ENCODE data around the gene PRR36.
A peak's percentile ranks its signal among the peaks of the same experiment; 100 is the strongest.
"Not testable (repeated sequence)": the region's sequence is repeated elsewhere in the genome, so short reads cannot be mapped to it uniquely, and the experiment has no call there.

Gene PRR36

DNA sequence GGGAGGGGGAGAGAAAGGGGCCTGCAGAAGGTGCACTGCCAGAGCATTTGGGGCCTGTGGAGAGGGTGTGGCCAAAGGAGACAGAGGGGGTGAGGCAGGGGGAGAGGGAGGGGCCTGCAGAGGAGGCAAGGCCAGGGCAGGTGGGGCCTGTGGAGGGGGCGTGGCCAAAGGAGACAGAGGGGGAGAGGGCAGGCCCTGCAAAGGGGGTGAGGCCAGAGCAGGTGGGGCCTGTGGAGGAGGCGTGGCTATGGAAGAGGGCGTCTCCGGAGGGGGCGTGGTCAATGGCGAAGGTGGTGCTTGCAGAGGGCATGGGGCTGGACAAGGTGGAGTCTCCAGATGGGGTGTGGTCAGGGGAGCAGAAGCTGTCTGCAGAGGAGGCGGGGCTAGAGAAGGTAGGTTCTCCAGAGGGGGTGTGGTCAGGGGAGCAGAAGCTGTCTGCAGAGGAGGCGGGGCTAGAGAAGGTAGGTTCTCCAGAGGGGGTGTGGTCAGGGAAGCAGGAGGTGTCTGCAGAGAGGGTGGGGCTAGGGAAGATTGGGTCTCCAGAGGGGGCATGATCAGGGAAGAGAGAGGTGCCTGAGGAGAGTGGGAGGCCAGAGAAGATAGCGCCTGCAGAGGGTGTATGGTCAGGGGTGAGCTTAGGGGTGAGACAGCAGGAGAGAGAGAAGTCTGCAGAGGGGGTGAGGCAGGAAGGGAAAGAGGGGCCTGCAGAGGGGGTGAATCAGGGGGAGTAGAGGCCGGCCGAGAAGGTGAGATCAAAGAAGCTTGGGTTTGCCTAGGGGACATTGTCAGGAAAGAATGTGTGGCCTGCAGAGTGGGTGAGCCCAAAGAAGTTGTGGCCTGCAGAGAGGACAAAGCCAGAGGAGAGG is 3.4 kb downstream of the PRR36 start:
- no peak for DNase-seq

DNA sequence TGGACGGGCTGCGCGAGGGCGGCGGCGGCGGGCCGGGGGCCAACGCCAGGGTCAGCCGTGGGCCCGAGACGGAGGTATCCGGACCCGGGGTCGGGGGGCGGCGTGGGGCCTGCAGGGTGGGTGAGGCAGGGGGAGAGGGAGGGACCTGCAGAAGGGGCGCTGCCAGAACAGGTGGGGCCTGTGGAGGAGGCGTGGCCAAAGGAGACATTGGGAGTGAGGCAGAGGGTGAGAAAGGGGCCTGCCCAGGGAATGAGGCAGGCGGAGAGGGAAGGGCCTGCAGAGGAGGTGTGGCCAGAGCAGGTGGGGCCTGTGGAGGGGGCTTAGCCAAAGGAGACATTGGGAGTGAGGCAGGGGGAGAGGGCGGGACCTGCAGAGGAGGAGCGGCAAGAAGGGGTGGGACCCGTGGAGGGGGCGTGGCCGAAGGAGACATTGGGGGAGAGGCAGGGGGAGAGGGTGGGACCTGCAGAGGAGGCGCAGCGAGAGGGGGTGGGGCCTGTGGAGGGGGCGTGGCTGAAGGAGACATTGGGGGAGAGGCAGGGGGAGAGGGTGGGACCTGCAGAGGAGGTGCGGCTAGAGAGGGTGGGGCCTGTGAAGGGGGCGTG is 4.2 kb downstream of the PRR36 start:
- DNase-seq: peak; percentile 58

DNA sequence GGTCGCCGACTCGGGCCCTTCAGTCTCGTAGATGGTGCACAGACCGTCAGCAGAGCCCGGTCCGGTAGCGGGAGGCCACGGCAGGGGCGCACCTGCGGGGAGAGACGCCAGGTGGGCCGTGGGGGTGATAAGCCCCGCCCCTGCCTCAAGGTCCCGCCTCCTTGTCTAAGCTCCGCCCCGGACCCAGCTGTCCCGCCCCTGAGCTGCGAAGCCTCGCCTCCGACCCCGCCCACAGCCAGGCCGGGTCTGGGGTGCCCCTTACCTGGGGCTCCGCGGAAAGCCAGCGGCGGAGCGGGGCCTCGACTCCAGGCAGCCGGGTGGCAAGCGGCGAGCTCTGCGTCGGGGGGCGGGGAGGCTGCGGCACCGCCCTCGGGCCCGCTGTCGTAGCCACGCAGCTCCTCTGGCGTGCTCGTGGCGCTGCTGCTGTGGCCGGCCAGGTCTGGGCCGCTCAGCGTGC is 4.7 kb downstream of the PRR36 start:
- DNase-seq: peak; percentile 81

DNA sequence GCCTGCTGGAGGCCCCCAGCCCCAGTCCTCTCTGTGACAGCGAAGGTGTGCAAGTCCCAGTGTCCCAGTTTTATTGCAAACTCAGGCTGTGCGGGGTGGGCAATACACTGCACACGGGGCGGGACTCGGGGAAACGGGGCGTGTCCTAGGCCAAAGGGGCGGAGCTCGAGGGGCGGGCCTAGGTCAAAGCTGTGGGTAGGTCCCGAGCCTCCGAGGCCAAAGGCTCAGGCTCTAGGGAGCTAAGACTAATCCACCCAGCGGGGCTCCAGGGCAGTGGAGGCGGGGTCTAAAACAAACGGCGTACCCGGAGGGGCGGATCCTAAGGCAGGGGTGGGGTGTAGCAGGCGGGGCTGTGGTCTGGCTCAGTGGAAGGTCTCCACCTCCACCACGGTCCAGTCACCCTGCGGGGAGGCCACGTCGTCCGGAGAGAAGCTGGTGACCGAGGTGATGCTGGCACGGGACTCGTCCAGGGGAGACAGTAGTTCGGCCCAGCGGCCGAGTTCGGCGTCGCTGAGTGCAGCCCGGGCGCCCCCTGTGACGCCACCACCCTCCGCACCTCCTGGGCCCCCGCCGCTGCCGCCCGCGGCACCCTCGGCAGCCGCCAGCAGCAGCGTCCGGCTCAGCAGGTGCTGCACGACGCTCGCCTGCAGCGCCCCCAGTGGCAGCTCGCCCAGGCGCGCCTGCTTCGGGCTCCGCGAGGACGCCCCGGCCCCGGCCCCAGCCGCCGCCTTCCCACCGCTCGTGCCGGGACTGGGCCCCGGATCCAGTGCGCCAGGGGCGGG is 5.3 kb downstream of the PRR36 start:
- DNase-seq: peak; percentile 84

DNA sequence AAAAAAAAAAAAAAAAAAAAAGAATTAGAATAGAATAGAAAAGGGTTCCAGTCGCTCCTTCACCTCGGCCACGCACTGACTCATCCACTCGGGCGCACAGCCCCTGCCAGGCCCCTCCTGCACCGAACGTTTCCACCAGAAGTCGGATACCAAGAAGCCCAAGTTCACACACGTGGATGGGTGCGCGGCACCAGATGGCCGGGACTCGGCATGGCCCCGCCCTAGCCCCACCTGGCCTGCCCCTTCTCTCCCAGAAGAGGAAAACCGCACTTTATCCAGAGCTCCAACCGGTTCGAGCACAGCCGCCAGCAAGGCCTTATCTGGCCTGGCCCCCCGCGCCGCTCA is 5.9 kb downstream of the PRR36 start:
- DNase-seq: peak; percentile 43

DNA sequence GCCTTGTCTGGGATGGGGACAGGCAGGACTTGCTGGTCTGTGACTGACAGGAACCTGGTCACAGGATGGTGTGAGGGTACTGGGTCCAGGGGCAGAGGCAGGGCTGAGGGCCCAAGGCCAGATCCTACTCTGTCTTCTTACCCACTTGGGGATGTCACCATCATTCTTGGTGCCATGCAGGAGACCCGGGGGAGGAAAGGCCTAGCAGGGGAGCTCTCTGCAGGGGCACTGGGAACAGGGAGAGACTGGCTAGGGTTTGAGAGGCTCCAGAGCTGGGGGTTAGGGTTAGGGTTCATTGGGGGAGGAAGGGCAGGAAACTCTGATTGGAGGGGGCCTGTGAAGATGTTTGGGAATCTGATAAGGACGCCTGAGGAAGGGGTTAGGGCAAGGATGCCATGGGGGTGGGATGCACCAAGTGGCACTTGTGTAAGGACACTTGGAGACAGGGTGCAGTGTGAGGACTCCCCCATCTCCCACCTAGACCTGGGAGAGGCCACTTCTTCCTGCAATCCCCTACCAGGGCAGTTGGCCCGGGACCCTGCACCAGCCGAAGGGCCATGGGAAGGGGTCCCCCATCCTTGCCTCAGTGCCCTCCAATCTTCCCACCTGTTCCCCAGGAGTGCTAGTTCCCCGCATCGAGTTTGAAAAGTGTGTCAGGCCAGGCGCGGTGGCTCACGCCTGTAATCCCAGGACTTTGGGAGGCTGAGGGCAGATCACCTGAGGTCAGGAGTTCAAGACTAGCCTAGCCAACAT is 6.9 kb downstream of the PRR36 start:
- no peak for DNase-seq

DNA sequence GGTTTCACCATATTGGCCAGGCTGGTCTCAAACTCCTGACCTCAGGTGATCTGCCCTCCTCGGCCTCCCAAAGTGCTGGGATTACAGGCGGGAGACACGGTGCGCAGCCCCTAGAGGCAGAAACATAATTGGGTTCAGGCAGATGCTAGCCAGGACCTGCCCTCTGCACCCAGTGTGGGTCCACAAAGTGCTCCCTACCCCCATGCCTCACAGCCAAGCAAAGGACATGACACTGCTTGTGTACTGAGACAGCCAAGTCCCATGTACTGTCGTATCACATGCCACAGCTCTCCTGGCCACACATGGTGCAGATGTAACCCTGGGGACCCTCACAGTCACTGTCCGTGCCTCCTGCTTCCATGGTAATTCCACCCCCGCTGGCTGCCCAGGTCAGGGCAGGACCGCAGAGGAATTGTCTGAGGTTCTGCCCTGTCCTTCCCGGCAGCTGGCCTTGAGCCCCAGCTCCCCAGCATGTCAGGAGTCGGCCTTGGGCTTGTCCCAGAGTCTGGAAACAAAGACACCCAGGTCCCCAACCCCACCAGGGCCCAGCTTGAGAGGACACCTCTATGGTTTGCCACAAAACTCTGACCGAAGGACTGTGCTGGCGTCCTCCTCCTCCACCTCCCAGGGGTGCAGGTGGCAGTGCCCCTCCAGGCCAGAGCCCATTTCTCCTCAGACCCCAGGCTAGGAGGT is 7.6 kb downstream of the PRR36 start:
- no peak for DNase-seq

DNA sequence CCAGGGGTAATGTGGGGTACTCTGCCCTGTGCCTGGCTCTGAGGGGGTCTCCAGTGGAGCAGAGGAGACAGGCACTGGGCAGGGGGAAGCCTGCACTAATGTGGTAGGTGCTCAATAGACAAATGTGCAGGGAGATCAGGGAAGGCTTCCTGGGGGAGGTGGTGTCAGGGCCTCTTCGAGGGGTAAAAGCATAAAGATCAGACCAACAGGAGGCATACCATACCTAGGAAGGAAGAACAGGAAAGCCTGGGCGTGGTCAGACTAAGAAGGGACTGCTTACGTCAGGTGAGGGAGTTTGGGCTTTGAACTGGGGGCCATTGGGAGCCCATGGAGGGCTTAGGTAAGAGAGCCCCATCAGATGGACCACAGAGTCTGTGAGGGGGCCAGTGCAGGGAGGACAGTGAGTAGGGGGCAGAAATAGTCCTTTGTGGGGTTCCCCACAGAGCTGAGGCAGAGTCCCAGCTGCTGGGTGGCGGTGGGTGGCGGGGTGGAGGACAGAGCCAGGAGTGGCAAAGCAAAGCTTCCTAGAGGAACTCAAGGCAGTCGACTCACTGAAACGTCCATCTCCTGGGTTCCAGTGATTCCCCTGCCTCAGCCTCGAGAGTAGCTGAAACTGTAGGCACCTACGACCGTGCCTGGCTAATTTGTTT is 8.8 kb downstream of the PRR36 start:
- DNase-seq: no peak

DNA sequence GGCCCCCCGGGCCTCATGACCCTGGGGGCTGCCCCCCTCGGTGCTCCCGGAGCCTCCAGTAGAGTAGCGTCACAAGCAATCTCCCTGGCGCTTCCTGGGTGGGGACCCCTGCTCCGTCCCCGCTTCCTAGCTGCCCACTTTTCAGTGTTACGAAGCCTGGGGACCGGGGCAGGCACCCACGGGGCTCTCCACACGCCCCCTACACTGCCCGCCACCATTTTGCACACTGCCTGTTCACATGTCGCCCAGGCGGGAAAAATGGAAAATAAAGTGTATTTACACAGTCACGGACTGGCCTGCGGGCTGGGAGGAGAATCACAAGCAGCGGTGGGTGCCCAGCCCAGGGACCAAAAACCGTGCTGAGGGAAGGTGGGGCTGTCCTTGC is 9.5 kb downstream of the PRR36 start:
- DNase-seq: no peak

DNA sequence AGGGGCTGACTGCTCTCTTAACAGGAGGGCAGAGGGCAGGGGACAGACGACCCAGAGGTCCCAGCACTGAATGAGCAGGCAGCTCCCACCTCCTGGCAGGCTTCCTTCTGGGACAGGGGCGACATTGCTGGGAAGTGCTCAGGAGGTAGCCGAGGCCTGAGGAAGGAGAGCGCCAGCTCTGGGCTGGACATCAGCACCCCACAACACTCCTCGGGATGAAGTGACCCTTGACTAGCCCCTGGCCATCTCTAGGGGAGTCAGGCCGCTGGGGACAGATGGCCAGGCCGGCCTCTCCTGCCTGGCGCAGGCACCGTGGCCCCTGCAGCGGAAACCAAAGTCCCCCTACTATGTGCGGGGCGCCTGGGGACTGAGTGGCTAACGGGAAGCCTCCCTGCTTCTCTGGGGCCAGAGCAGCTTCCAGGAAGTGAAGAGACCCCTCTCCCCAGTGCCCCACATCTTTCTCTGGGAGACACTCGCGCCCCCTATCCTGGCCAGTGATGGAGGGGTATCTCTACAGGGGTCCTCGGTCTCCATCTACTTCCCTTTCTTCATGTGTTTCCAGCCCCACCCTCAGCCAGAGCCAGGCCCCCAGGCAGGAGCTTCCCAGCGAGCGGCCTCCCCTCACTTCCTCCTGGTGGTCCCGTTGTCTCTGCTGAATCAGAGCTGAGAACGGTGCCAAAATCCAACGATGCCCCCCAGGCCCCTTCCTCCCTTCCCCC is 10.1 kb downstream of the PRR36 start:
- no peak for DNase-seq

DNA sequence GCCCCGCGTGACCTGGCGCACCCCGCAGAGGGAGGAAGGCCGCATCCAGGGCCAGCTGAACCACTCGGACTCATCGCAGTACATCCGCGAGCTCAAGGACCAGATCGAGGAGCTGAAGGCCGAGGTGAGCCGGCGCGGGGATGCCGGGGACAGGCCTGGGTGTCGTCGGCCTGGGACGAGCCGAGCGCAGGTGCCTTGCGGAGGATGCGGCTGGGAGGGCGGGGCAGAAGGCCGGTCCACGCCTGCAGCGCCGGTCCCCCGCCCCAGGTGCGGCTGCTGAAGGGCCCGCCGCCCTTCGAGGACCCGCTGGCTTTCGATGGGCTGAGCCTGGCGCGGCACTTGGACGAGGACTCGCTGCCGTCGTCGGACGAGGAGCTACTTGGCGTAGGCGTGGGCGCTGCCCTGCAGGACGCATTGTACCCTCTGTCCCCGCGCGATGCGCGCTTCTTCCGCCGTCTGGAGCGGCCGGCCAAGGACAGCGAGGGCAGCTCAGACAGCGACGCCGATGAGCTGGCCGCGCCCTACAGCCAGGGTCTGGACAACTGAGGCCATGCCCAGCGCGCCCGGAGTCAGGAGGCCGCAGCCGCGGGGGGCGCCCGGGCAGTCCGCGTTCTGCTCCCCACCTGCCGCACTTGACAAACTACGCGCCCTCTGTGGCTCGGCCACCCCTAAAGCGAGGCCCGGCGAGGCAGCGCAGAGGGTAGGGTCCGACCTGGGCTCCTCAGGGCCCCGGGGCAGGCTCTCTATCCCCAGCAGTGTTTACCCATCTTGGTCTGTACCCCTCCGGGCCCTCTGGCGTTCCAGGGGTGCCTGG is 10.8 kb downstream of the PRR36 start:
- no peak for DNase-seq

DNA sequence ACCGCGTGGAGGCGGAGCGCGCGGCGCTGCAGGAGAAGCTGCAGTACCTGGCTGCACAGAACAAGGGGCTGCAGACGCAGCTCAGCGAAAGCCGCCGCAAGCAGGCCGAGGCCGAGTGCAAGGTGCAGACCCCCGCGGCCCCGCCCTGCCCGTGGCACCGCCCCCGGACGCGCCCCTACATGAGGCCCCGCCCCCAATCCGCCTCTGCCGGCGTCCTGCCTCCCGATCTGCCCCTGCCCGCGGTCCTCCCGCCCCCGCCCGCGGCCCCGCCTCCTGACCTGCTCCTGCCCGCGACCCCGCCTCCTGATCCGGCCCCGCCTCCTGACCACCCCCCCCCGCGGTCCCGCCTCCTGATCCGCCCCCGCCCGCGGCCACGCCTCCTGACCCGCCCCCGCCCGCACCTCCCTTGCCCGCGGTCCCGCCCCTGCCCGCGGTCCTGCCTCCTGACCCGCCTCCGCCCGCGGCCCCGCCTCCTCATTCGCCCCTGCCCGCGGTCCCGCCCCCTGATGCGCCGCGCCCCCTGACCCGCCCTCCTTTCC is 11.7 kb downstream of the PRR36 start:
- peak; percentile 68 for DNase-seq

DNA sequence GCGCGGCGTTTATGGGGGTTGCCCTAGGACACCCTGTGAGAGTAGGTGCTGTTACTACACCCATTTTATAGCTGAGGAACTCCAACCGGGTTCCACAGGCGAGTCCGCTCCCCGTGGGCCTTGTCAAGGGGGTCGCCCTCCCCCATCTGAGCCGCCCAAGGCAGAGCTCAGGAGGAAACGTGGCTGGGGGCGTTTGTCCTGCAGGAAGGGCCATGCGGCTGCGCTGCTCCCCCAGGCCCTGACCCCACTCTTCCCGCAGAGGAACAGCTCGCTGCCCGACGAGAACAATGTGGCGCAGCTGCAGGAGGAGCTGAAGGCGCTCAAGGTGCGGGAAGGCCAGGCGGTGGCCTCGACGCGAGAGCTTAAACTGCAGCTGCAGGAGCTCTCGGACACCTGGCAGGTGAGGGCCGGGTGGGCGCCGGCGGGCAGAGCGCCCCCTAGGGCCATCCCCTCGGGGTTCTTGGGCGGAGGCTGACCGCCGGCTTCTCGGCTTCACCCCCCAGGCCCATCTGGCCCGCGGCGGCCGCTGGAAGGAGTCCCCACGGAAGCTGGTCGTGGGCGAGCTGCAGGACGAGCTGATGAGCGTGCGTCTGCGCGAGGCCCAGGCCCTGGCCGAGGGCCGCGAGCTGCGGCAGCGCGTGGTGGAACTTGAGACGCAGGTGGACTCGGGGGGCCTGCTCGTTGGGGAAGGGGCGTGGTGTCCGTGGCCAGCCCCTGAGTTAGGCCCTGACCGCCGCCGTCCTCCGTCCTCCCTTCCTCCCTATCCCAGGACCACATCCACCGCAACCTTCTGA is 12.4 kb downstream of the PRR36 start:
- DNase-seq: no peak

DNA sequence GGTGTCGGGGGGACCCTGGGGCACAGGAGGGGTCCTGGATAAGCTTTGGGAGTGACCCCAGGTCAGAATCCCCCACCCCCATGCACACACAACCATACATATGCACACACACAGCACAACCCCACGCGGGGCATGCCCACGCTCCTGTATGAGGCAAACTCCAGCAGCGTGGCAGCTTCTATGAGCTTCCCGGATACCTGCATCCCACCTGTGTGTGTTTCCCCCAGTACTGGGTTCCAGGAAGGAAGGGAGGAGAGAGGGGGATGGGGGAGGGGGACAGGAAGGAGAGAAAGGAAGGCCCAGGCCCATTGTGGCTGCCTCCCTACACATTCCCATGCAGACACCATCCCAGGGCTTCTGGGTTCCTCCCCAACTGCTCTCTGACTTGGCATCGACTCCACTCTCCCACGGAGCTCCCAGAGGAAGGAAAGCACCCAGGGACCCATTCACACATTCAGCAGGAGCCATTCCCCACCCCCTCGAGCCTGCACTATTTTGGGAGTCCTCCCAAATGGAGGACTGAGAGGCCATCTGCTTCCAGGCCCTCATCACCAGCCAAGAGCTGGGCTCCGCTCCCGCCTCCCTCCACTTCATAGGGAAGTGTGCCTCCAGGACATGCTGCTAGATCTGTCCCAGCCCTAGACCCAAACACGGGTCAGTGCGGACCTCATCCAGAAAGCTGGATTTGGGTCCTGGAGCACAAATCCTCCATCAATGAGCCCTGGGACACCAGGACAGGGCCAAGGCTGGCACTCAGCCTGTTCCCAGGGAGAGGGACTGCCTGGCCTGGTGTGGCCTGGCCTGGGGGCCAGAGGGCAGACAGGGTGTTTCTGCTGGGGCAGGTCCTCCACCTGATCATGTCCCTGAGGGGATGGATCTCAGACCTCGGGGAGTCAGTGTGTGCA is 13.2 kb downstream of the PRR36 start:
- no peak for DNase-seq

DNA sequence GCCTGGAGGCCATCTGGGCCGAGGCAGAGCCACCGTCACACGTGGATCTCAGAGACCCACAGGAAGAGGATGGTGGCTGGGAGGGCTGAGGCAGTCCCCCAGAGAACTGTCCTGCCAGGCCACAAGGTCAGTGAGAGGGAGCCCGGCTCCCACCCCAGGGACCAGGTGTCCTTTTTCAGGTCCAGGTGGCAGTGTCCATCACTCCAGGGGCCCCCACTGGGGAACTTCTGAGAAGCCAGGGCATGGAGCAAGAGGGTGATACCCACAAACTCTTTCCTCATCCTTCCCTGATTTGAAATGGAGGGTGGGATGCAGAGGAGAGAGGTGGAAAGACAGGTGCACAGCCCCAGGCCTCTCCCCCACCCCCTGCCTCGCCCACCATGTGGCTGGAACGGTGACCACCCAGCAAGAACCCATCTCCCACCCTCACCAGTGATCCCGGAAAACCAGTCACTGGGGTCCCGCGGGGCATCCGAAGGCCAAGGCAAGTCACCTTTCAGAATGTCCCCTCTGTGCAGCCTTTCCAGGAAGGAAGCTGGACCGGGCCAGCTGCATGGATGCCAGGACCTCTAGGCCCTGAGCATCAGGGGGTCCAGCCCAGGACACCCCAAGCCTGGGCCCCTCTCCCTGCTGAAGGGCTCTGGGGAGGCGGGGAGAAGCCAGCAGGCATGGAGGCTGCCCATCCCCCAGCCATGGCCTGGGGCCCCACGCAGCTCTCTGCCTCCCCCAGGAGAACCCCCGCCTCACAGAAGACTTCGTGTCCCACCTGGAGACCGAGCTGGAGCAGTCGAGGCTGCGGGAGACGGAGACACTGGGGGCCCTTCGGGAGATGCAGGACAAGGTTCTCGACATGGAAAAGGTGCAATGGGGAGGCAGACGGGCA is 14.1 kb downstream of the PRR36 start:
- DNase-seq: no peak

DNA sequence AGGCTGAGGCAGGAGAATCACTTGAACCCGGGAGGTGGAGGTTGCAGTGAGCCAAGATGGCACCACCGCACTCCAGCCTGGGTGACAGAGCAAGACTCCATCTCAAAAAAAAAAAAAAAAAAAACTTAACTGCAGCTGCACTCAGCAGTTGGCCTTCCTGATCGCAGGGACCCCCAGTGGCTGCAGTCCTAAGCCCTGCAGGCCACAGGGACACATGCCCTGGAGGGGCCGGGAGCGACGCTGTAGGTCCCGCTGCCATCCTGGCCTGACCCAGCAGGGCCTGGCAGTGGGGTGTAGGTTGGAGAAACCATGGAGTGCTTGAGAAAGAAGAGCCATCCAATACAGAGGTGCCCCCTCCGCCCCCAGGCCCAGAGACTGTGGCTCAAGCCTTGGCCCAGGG is 15.1 kb downstream of the PRR36 start:
- DNase-seq: not testable (repeated sequence)
